Ishikawa (cell line): ENCODE measurements around the gene WDFY2.

Experiments
- CREB1 ChIP-seq: IDR thresholded peaks from 2 replicates; pipeline ENCODE4 v1.6.1; 2012; ENCODE audit warnings: low read depth
- FOXM1 ChIP-seq: IDR thresholded peaks from 2 replicates; pipeline ENCODE4 v1.6.1; 2012; ENCODE audit warnings: low read depth, borderline replicate concordance
- NFIC ChIP-seq: IDR thresholded peaks from 2 replicates; pipeline ENCODE4 v1.6.1; 2012
- RAD21 ChIP-seq: IDR thresholded peaks from 2 replicates; pipeline ENCODE4 v1.6.1; 2012; ENCODE audit warnings: low read depth
- TAF1 ChIP-seq: IDR thresholded peaks from 2 replicates; pipeline ENCODE4 v1.6.1; 2012; ENCODE audit warnings: low read depth, mild to moderate bottlenecking
- TEAD4 ChIP-seq: IDR thresholded peaks from 2 replicates; pipeline ENCODE4 v1.6.1; 2012
- TF ChIP-seq, protein P1 (sequence below): IDR thresholded peaks from 2 replicates; pipeline ENCODE4 v1.6.1; 2012
- TF ChIP-seq, protein P2 (sequence below): IDR thresholded peaks from 2 replicates; pipeline ENCODE4 v1.6.1; 2012; ENCODE audit warnings: low read depth, mild to moderate bottlenecking
- TF ChIP-seq, protein P3 (sequence below): IDR thresholded peaks from 2 replicates; pipeline ENCODE4 v1.6.1; 2012

DNA sequence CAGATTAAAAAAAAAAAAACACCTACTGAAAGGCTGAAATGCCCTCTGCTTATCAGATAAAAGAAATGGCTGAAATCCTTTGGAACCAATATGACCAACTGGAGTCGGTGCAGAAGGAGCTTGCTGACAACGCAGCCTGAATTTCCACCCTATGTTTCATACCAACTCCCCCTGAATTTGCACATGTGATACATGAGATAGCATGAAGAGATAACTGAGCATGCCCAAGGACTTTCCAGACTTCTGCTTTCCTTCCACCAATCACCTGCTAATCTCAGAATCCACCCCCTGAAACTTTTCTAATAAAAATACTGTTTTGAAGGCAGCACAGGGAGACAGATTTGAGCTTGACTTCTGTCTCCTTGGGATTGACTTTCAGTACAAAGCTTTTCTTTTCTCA is 32.2 kb upstream of the WDFY2 start:
- TF ChIP-seq, protein P1, sequence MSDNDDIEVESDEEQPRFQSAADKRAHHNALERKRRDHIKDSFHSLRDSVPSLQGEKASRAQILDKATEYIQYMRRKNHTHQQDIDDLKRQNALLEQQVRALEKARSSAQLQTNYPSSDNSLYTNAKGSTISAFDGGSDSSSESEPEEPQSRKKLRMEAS = no peak
- TF ChIP-seq, protein P2, sequence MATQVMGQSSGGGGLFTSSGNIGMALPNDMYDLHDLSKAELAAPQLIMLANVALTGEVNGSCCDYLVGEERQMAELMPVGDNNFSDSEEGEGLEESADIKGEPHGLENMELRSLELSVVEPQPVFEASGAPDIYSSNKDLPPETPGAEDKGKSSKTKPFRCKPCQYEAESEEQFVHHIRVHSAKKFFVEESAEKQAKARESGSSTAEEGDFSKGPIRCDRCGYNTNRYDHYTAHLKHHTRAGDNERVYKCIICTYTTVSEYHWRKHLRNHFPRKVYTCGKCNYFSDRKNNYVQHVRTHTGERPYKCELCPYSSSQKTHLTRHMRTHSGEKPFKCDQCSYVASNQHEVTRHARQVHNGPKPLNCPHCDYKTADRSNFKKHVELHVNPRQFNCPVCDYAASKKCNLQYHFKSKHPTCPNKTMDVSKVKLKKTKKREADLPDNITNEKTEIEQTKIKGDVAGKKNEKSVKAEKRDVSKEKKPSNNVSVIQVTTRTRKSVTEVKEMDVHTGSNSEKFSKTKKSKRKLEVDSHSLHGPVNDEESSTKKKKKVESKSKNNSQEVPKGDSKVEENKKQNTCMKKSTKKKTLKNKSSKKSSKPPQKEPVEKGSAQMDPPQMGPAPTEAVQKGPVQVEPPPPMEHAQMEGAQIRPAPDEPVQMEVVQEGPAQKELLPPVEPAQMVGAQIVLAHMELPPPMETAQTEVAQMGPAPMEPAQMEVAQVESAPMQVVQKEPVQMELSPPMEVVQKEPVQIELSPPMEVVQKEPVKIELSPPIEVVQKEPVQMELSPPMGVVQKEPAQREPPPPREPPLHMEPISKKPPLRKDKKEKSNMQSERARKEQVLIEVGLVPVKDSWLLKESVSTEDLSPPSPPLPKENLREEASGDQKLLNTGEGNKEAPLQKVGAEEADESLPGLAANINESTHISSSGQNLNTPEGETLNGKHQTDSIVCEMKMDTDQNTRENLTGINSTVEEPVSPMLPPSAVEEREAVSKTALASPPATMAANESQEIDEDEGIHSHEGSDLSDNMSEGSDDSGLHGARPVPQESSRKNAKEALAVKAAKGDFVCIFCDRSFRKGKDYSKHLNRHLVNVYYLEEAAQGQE = no peak
- no peak for TF ChIP-seq NFIC
- TF ChIP-seq, protein P3, sequence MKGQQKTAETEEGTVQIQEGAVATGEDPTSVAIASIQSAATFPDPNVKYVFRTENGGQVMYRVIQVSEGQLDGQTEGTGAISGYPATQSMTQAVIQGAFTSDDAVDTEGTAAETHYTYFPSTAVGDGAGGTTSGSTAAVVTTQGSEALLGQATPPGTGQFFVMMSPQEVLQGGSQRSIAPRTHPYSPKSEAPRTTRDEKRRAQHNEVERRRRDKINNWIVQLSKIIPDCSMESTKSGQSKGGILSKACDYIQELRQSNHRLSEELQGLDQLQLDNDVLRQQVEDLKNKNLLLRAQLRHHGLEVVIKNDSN = no peak
- no peak for TF ChIP-seq FOXM1
- no peak for TF ChIP-seq RAD21
- TF ChIP-seq TAF1 = no peak
- TF ChIP-seq TEAD4 = no peak
- no peak for TF ChIP-seq CREB1
